SK-N-SH (cell line): ENCODE data around the gene CNTNAP1. TPM values are rescaled to one million over a fixed set of nuclear protein-coding genes. Genes with fewer than 3 reads are reported as not detected.
"Not testable (repeated sequence)": the region's sequence is repeated elsewhere in the genome, so short reads cannot be mapped to it uniquely, and the experiment has no call there.

ENCODE experiments used
- CTCF ChIA-PET: fragments of 300-600, 350-600 bp; formaldehyde crosslinking; extraction: SDS; loops from one replicate; lab custom pipeline; 2021; lab: Yijun Ruan, JAX
- POLR2A ChIA-PET: fragments of 350-600 bp; sonication (Branson Sonifier 250); formaldehyde crosslinking; extraction: SDS; loops from one replicate; lab custom pipeline; 2020; ENCODE audit warnings: antibody characterized with exemption, inconsistent platforms; lab: Yijun Ruan, JAX
- DNase-seq: peaks from one replicate; pipeline ENCODE4 v3.0.0; 2012
- H2AFZ ChIP-seq: fragments of 200-600 bp; sonication (generic); 2 replicates; pipeline ENCODE4 v1.8.1; 2016; ENCODE audit warnings: antibody characterized with exemption, mild to moderate bottlenecking, low read depth
- H3F3A ChIP-seq: fragments of 200-600 bp; sonication (generic); replicated peaks from 2 replicates; pipeline ENCODE3; 2016; ENCODE audit warnings: antibody characterized with exemption, mild to moderate bottlenecking; ENCODE audit not compliant: insufficient read depth
- H3K27ac ChIP-seq, 2 experiments: fragments of 200-500 bp in 1 of 2; fragments of 200-600 bp in 1 of 2; sonication (Bioruptor generic) in 1 of 2; sonication (generic), shearing (Covaris generic) in 1 of 2; 2 replicates each; pipeline versions ENCODE4 v1.5.1 to v1.6.1; 2014 to 2016; ENCODE audit warnings: low read depth in 2 of 2, inconsistent platforms in 1 of 2, low read length in 1 of 2, mild to moderate bottlenecking in 1 of 2, mixed read lengths in 1 of 2
- H3K27me3 ChIP-seq: fragments of 200-600 bp; sonication (generic), shearing (Covaris generic); 2 replicates; pipeline ENCODE4 v1.6.1; 2016; ENCODE audit warnings: mixed run types; ENCODE audit not compliant: insufficient read depth
- H3K36me3 ChIP-seq, 2 experiments: fragments of 200-500 bp in 1 of 2; fragments of 200-600 bp in 1 of 2; sonication (Bioruptor generic) in 1 of 2; sonication (generic) in 1 of 2; replicated peaks in 1 of 2; 2 replicates each; pipeline versions ENCODE3 to v1.5.1; 2014 to 2016; ENCODE audit warnings: low read length in 1 of 2, mild to moderate bottlenecking in 1 of 2; ENCODE audit not compliant: insufficient read depth in 2 of 2, control insufficient read depth in 1 of 2
- H3K4me1 ChIP-seq, 2 experiments: fragments of 200-500 bp in 1 of 2; fragments of 200-600 bp in 1 of 2; sonication (Bioruptor generic) in 1 of 2; sonication (generic), shearing (Covaris generic) in 1 of 2; 2 replicates each; pipeline versions ENCODE4 v1.5.1 to v1.6.1; 2014 to 2016; ENCODE audit warnings: low read depth in 1 of 2, low read length in 1 of 2, mixed run types in 1 of 2; ENCODE audit not compliant: insufficient read depth in 2 of 2, control insufficient read depth in 1 of 2
- H3K4me2 ChIP-seq: fragments of 200-600 bp; sonication (generic), shearing (Covaris generic); 2 replicates; pipeline ENCODE4 v1.6.1; 2017; ENCODE audit warnings: mixed run types
- H3K4me3 ChIP-seq, 2 experiments: fragments of 200-500 bp in 1 of 2; fragments of 200-600 bp in 1 of 2; sonication (Bioruptor generic) in 1 of 2; sonication (generic), shearing (Covaris generic) in 1 of 2; 2 replicates each; pipeline versions ENCODE4 v1.5.1 to v1.8.1; 2014 to 2016; ENCODE audit warnings: low read depth in 2 of 2, inconsistent platforms in 1 of 2, low read length in 1 of 2, mild to moderate bottlenecking in 1 of 2, mixed read lengths in 1 of 2, moderate library complexity in 1 of 2
- H3K79me2 ChIP-seq: fragments of 200-600 bp; sonication (generic); 2 replicates; pipeline ENCODE4 v1.8.1; 2017; ENCODE audit warnings: mild to moderate bottlenecking; ENCODE audit not compliant: insufficient read depth
- H3K9ac ChIP-seq: fragments of 200-600 bp; sonication (generic); 2 replicates; pipeline ENCODE4 v1.6.1; 2017; ENCODE audit warnings: mixed run types
- H3K9me2 ChIP-seq: fragments of 200-600 bp; sonication (generic); 2 replicates; pipeline ENCODE4 v1.6.1; 2017; ENCODE audit warnings: mixed run types
- H3K9me3 ChIP-seq: fragments of 200-600 bp; sonication (generic); 2 replicates; pipeline ENCODE4 v1.6.1; 2017; ENCODE audit warnings: mixed run types, mild to moderate bottlenecking, moderate library complexity
- H4K20me1 ChIP-seq: fragments of 200-600 bp; sonication (generic); 2 replicates; pipeline ENCODE4 v1.6.1; 2017; ENCODE audit warnings: mild to moderate bottlenecking, mixed run types; ENCODE audit not compliant: insufficient read depth
- ELF1 ChIP-seq: IDR thresholded peaks from 2 replicates; pipeline ENCODE4 v1.4.0; 2012
- EP300 ChIP-seq, 2 experiments: IDR thresholded peaks; 2 replicates each; pipeline versions ENCODE4 v1.4.0 to v1.6.1; 2012; ENCODE audit warnings: borderline replicate concordance in 1 of 2, low read depth in 1 of 2, low read length in 1 of 2
- FOSL2 ChIP-seq: IDR thresholded peaks from 2 replicates; pipeline ENCODE4 v1.4.0; 2012; ENCODE audit warnings: low read depth, mild to moderate bottlenecking, moderate library complexity, borderline replicate concordance
- JUND ChIP-seq: IDR thresholded peaks from 2 replicates; pipeline ENCODE4 v1.4.0; 2012
- MXI1 ChIP-seq: IDR thresholded peaks from 2 replicates; pipeline ENCODE4 v1.6.1; 2012; ENCODE audit warnings: mild to moderate bottlenecking, low read depth, low read length, improper control_type of control experiment
- NFIC ChIP-seq: IDR thresholded peaks from 2 replicates; pipeline ENCODE4 v1.4.0; 2012; ENCODE audit warnings: borderline replicate concordance
- NRF1 ChIP-seq: IDR thresholded peaks from 2 replicates; pipeline ENCODE4 v1.6.1; 2012; ENCODE audit warnings: low read depth, mild to moderate bottlenecking, low read length
- PBX3 ChIP-seq: IDR thresholded peaks from 2 replicates; pipeline ENCODE4; 2012
- POLR2AphosphoS5 ChIP-seq: IDR thresholded peaks from 2 replicates; pipeline ENCODE4 v1.6.1; 2012; ENCODE audit warnings: low read depth, low read length
- RAD21 ChIP-seq: IDR thresholded peaks from 2 replicates; pipeline ENCODE4 v1.6.1; 2012; ENCODE audit warnings: mild to moderate bottlenecking, low read length
- RCOR1 ChIP-seq: fragments of 150-350 bp; IDR thresholded peaks from 2 replicates; pipeline ENCODE4 v1.6.1; 2017; ENCODE audit warnings: antibody characterized with exemption, low read length
- SIN3A ChIP-seq: IDR thresholded peaks from 2 replicates; pipeline ENCODE4 v1.6.1; 2012; ENCODE audit warnings: low read depth, mild to moderate bottlenecking, low read length, moderate library complexity, borderline replicate concordance
- SMC3 ChIP-seq: IDR thresholded peaks from 2 replicates; pipeline ENCODE4 v1.6.1; 2012; ENCODE audit warnings: low read depth, low read length, improper control_type of control experiment
- TAF1 ChIP-seq: IDR thresholded peaks from 2 replicates; pipeline ENCODE4 v1.6.1; 2012; ENCODE audit warnings: low read depth, mild to moderate bottlenecking, low read length, moderate library complexity, borderline replicate concordance
- TCF12 ChIP-seq: IDR thresholded peaks from 2 replicates; pipeline ENCODE4 v1.4.0; 2012
- USF2 ChIP-seq: fragments of 150-350 bp; IDR thresholded peaks from 2 replicates; pipeline ENCODE4 v1.6.1; 2017; ENCODE audit warnings: antibody characterized with exemption, low read length, low read depth, borderline replicate concordance
- WGBS: methylation state at CpG from one replicate; pipeline ENCODE4 v1.1.6; 2017; ENCODE audit warnings: low lambda C conversion rate; 5-methylcytosine and 5-hydroxymethylcytosine counted together
- polyA plus RNA-seq, 3 experiments: library from polyadenylated mRNA; depleted of rRNA; stranded (reverse); fragments of >200 nt; gene quantifications; 2 replicates each; pipeline ENCODE4 v1.2.3, GENCODE V29; 2012
- TF ChIP-seq, protein P1 (sequence below): IDR thresholded peaks from 2 replicates; pipeline ENCODE4 v1.4.0; 2012; ENCODE audit warnings: low read depth

Gene CNTNAP1
- polyA plus RNA-seq, 1 of the 3 experiments (the other 2 are of a cell fraction) = 92.7 TPM

- TF ChIP-seq EP300 (IDR thresholded peaks at IDR 0.05; ENCODE audit: borderline replicate concordance in 1 of 2, low read depth in 1 of 2, low read length in 1 of 2) (0 out of 4 replicates have a peak, but pooled peaks of 1 of the 2 experiments have one; percentile 32), NRF1 (peak; percentile 94), RAD21 (0 out of 2 replicates have a peak, but pooled peaks have one; percentile 27), SMC3 (no peak)
Observed at GRCh38 chr17:42659079-42659931, 23.0 kb upstream of the CNTNAP1 start, which contains the start of gene TUBG2 (continued).

- 100% methylated on average over 1 of the region's 14 CpGs for WGBS
- peak overlapping the region; percentile 60 to 72 for H3K4me3 ChIP-seq
- H3K79me2 ChIP-seq = peaks cover 27% of the 10 kb centered on the region
- H2AFZ ChIP-seq, H3K9me3 ChIP-seq, H3K27me3 ChIP-seq, H3K9me2 ChIP-seq, H4K20me1 ChIP-seq, DNase-seq: not testable (repeated sequence)
- ChIA-PET CTCF (interaction anchor here (6.0 to 11.0 kb wide), 2 partner anchors 17 to 81 kb away, joined by 36 to 121 read pairs; partner anchors contain the start of genes PLEKHH3 and PSMC3IP), POLR2A (interaction anchor here (0.6 to 1.9 kb wide), 4 partner anchors 8 to 1427 kb away, joined by 3 to 8 read pairs (median 6); partner anchors contain the start of genes PLEKHH3 and PSMC3IP)
- H3F3A ChIP-seq = peaks cover 13% of the 10 kb centered on the region
- peaks cover 8 to 12% of the 10 kb centered on the region in 2 experiments; a peak in 2 of 4 replicates for H3K4me1 ChIP-seq
- H3K36me3 ChIP-seq = peaks cover 10 to 32% of the 10 kb centered on the region in 2 experiments
- H3K27ac ChIP-seq = peak overlapping the region in 1 of 2 experiments; percentile 87; a peak in 3 of 4 replicates
- H3K9ac ChIP-seq = peak overlapping the region; percentile 79; the same call in 1 of the 2 replicates
- peak overlapping the region; percentile 85 for H3K4me2 ChIP-seq
Observed at GRCh38 chr17:42659932-42660274, 22.4 kb upstream of the CNTNAP1 start.

GRCh38 chr17:42660692-42661345 lies 21.5 kb upstream of the CNTNAP1 start:
- POLR2A ChIA-PET = interaction anchor here (1.1 kb wide), 1 partner anchor 11 kb away, joined by 4 read pairs; no protein-coding TSS in a partner anchor
- TF ChIP-seq RAD21 = no peak
- peak; percentile 95 for TF ChIP-seq PBX3
- TF ChIP-seq, protein P1, sequence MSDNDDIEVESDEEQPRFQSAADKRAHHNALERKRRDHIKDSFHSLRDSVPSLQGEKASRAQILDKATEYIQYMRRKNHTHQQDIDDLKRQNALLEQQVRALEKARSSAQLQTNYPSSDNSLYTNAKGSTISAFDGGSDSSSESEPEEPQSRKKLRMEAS = 0 out of 2 replicates have a peak, but pooled peaks have one; percentile 23
- peak in 1 of 2 experiments; percentile 64; a peak in 1 of 4 replicates for TF ChIP-seq EP300 (IDR thresholded peaks at IDR 0.05; ENCODE audit: borderline replicate concordance in 1 of 2, low read depth in 1 of 2, low read length in 1 of 2)
- no peak for TF ChIP-seq TAF1
- TF ChIP-seq SIN3A = peak; percentile 72; the same call in 1 of the 2 replicates
- TF ChIP-seq JUND = peak; percentile 86
- TF ChIP-seq RCOR1 = no peak
- peak; percentile 66; the same call in 1 of the 2 replicates for TF ChIP-seq TCF12
- TF ChIP-seq NFIC = peak; percentile 47; the same call in 1 of the 2 replicates
- no peak for TF ChIP-seq ELF1
- TF ChIP-seq MXI1 = no peak
- 0 out of 2 replicates have a peak, but pooled peaks have one; percentile 31 for TF ChIP-seq POLR2AphosphoS5
- peak; percentile 87 for TF ChIP-seq FOSL2
- TF ChIP-seq USF2 = no peak
- no peaks in the 10 kb centered on the region for H3K9me3 ChIP-seq
- H3K4me2 ChIP-seq = peak overlapping the region; percentile 85
- H4K20me1 ChIP-seq = no peaks in the 10 kb centered on the region
- peak overlapping the region; percentile 41; the same call in 1 of the 2 replicates for H3K9ac ChIP-seq
- no peaks in the 10 kb centered on the region for H3K27me3 ChIP-seq
- H2AFZ ChIP-seq = no peak overlapping the region
- peak overlapping the region in 1 of 2 experiments; percentile 72; a peak in 3 of 4 replicates for H3K4me3 ChIP-seq
- WGBS = 28% methylated on average over 7 of the region's 7 CpGs
- H3K4me1 ChIP-seq = peaks cover 8 to 12% of the 10 kb centered on the region in 2 experiments; a peak in 2 of 4 replicates
- peaks cover 15 to 32% of the 10 kb centered on the region in 2 experiments for H3K36me3 ChIP-seq
- H3K27ac ChIP-seq = peak overlapping the region; percentile 62 to 87
- CTCF ChIA-PET = interaction anchor here (1.6 to 11.0 kb wide), 3 partner anchors 16 to 82 kb away, joined by 7 to 121 read pairs (median 36); partner anchors contain the start of genes PLEKHH3 and PSMC3IP
- peaks cover 13% of the 10 kb centered on the region for H3F3A ChIP-seq
- H3K9me2 ChIP-seq = no peaks in the 10 kb centered on the region
- no peak for DNase-seq
- peaks cover 30% of the 10 kb centered on the region for H3K79me2 ChIP-seq
